Caco-2 (cell line): ENCODE results near the gene PRDM11. TPM values are rescaled to one million over a fixed set of nuclear protein-coding genes. Genes with fewer than 3 reads are reported as not detected.

ENCODE experiments used
- BruUV-seq: library from RNA; stranded (reverse); fragments of 400-500 nt; replicated peaks from 2 replicates; lab custom pipeline; 2021; lab: Mats Ljungman, UMichigan
- CTCF ChIA-PET: fragments of 300-600 bp; sonication (Branson Sonifier 250); formaldehyde crosslinking; loops from one replicate; lab custom pipeline; 2022; ENCODE audit warnings: antibody characterized with exemption; lab: Charles Lee
- POLR2A ChIA-PET: fragments of 300-600 bp; sonication (Branson Sonifier 250); formaldehyde crosslinking; loops from one replicate; lab custom pipeline; 2022; ENCODE audit warnings: antibody characterized with exemption; lab: Charles Lee
- DNase-seq, 2 experiments: peaks; one replicate each; pipeline versions ENCODE4 v3.0.0 to v3.0.0-alpha.2; 2020 to 2022
- H3K27me3 ChIP-seq: replicated peaks from 2 replicates; pipeline ENCODE4 v1.6.0; 2011; ENCODE audit warnings: low read length; ENCODE audit not compliant: control insufficient read depth, insufficient read depth
- H3K36me3 ChIP-seq: 2 replicates; pipeline ENCODE4 v1.5.1; 2011; ENCODE audit warnings: low read length; ENCODE audit not compliant: control insufficient read depth, insufficient read depth
- H3K4me1 ChIP-seq: fragments of 250-450 bp; sonication (Bioruptor Pico); 2 replicates; pipeline ENCODE4 v1.5.1; 2020; ENCODE audit warnings: mild to moderate bottlenecking
- H3K4me3 ChIP-seq: 2 replicates; pipeline ENCODE4 v1.5.1; 2011; ENCODE audit warnings: low read depth, mild to moderate bottlenecking, control low read depth, low read length
- H3K9me3 ChIP-seq: fragments of 250-450 bp; sonication (Bioruptor Pico); 2 replicates; pipeline ENCODE4 v1.5.1; 2020; ENCODE audit warnings: mild to moderate bottlenecking, moderate library complexity
- H3K27ac Mint-ChIP-seq: one replicate; pipeline ENCODE4 v1.8.0; 2022; ENCODE audit warnings: mixed read lengths; ENCODE audit not compliant: unreplicated experiment
- H3K27me3 Mint-ChIP-seq: one replicate; pipeline ENCODE4 v1.8.0; 2022; ENCODE audit warnings: mixed read lengths; ENCODE audit not compliant: insufficient read depth, unreplicated experiment
- H3K36me3 Mint-ChIP-seq: one replicate; pipeline ENCODE4 v1.8.0; 2022; ENCODE audit warnings: mild to moderate bottlenecking, mixed read lengths; ENCODE audit not compliant: insufficient read depth, unreplicated experiment
- H3K4me1 Mint-ChIP-seq: one replicate; pipeline ENCODE4 v1.8.0; 2022; ENCODE audit warnings: low read depth, mixed read lengths; ENCODE audit not compliant: unreplicated experiment
- H3K4me3 Mint-ChIP-seq: one replicate; pipeline ENCODE4 v1.8.0; 2022; ENCODE audit warnings: mild to moderate bottlenecking, moderate library complexity, mixed read lengths; ENCODE audit not compliant: unreplicated experiment
- H3K9me3 Mint-ChIP-seq: one replicate; pipeline ENCODE4 v1.8.0; 2022; ENCODE audit warnings: mixed read lengths; ENCODE audit not compliant: unreplicated experiment
- intact Hi-C: fragments of 100-400 bp; cut with micrococcal nuclease; formaldehyde crosslinking; loops from one replicate; pipeline ENCODE4 v1.10.0; 2022; ENCODE audit not compliant: unreplicated experiment
- total RNA-seq: library from RNA; stranded (reverse); gene quantifications from 2 replicates; pipeline ENCODE4 v1.2.3, GENCODE V29; 2022
- TF ChIP-seq, protein P1 (sequence below), 2 experiments: fragments of 200-600 bp in 1 of 2; IDR thresholded peaks; 1 replicate in 1 of 2; 2 replicates in 1 of 2; pipeline versions ENCODE4 v1.5.1 to v1.8.0; 2011 to 2022; ENCODE audit warnings: antibody characterized with exemption in 1 of 2, control low read depth in 1 of 2, inconsistent platforms in 1 of 2, low read depth in 1 of 2, low read length in 1 of 2, mild to moderate bottlenecking in 1 of 2, moderate library complexity in 1 of 2; ENCODE audit not compliant: insufficient read depth in 1 of 2, severe bottlenecking in 1 of 2, unreplicated experiment in 1 of 2

Gene PRDM11
- total RNA-seq, 1 experiment from 2014 or later, result 11.8 TPM

DNA sequence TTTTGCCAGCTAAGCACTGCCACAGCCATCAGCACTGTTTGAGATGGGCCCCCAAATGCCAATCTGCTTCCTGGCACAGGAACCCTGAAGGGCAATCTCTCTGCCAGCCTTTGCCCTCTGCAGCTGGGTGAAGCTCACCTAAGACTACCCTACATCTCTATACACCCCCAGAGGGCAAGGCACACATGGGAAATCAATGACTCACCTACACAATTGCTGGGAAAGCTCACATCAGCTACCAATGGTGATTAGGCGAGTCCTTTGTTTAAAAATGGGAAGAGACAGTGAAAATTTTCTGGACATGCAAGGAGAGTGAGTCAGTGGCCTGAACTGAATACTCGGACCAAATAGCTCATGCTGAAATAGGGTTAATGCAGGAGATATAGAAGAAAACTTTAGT, 12.6 kb upstream of the PRDM11 start:
- intact Hi-C loops, result no loop called here
- Mint-ChIP-seq H3K9me3 (peaks cover 10% of the 10 kb centered on the region), H3K36me3 (no peaks in the 10 kb centered on the region), H3K27me3 (peaks cover 36% of the 10 kb centered on the region), H3K4me3 (no peak overlapping the region), H3K4me1 (no peaks in the 10 kb centered on the region), H3K27ac (no peak overlapping the region)
- Histone ChIP-seq H3K36me3 (no peaks in the 10 kb centered on the region), H3K4me3 (no peak overlapping the region), H3K4me1 (no peaks in the 10 kb centered on the region), H3K27me3 (no peaks in the 10 kb centered on the region; the same call in 1 of the 2 replicates), H3K9me3 (peaks cover 9% of the 10 kb centered on the region)
- DNase-seq, result no peak
- CTCF ChIA-PET, result no interaction called here
- TF ChIP-seq, protein P1, sequence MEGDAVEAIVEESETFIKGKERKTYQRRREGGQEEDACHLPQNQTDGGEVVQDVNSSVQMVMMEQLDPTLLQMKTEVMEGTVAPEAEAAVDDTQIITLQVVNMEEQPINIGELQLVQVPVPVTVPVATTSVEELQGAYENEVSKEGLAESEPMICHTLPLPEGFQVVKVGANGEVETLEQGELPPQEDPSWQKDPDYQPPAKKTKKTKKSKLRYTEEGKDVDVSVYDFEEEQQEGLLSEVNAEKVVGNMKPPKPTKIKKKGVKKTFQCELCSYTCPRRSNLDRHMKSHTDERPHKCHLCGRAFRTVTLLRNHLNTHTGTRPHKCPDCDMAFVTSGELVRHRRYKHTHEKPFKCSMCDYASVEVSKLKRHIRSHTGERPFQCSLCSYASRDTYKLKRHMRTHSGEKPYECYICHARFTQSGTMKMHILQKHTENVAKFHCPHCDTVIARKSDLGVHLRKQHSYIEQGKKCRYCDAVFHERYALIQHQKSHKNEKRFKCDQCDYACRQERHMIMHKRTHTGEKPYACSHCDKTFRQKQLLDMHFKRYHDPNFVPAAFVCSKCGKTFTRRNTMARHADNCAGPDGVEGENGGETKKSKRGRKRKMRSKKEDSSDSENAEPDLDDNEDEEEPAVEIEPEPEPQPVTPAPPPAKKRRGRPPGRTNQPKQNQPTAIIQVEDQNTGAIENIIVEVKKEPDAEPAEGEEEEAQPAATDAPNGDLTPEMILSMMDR (IDR thresholded peaks at IDR 0.05; ENCODE audit: insufficient read depth in 1 of 2, low read depth in 1 of 2, low read length in 1 of 2, severe bottlenecking in 1 of 2, unreplicated experiment in 1 of 2), result no peak
- POLR2A ChIA-PET, result interaction anchor here (0.6 kb wide), 1 partner anchor 55 kb away, joined by 8 read pairs; no protein-coding TSS in a partner anchor
- no TSS peak for BruUV-seq

DNA sequence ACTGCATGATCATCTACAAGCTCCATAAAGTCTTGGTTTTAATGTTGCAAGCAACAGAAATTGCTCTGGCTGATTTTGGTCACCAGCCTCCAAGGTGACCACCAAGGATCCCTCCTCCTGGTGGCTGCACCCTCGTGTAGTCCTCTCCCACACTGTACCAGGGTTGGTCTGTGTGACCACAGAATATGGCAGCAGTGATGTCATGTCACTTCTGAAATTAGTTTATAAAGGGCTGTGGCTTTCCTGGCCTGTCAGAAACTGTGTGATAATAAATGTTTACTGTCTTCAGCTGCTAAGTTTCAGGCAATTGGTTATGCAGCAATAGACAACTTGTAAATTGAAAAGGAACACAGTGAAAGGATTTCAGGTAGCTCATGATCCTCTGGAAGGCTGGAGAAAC, 5.3 kb upstream of the PRDM11 start:
- H3K27me3 ChIP-seq, result peaks cover 1% of the 10 kb centered on the region; the same call in 1 of the 2 replicates
- no TSS peak for BruUV-seq
- POLR2A ChIA-PET, result no interaction called here

GRCh38 chr11:45141631-45142030, 4.8 kb upstream of the PRDM11 start:
- POLR2A ChIA-PET, result no interaction called here

More for the DNA sequence above, 5.3 kb upstream of the PRDM11 start:
- DNase-seq, result no peak
- CTCF ChIA-PET, result no interaction called here
- TF ChIP-seq, protein P1 (IDR thresholded peaks at IDR 0.05; ENCODE audit: insufficient read depth in 1 of 2, low read depth in 1 of 2, low read length in 1 of 2, severe bottlenecking in 1 of 2, unreplicated experiment in 1 of 2), result no peak
- H3K36me3 Mint-ChIP-seq, result peaks cover 4% of the 10 kb centered on the region
- no peaks in the 10 kb centered on the region for H3K9me3 ChIP-seq
- H3K4me1 Mint-ChIP-seq, result no peaks in the 10 kb centered on the region
- intact Hi-C loops, result no loop called here
- no peaks in the 10 kb centered on the region for H3K36me3 ChIP-seq
- H3K27me3 Mint-ChIP-seq, result peaks cover 14% of the 10 kb centered on the region
- no peak overlapping the region for H3K4me3 ChIP-seq
- no peaks in the 10 kb centered on the region for H3K9me3 Mint-ChIP-seq
- no peak overlapping the region for H3K27ac Mint-ChIP-seq
- H3K4me3 Mint-ChIP-seq, result no peak overlapping the region
- H3K4me1 ChIP-seq, result no peaks in the 10 kb centered on the region

More at GRCh38 chr11:45141631-45142030, 4.8 kb upstream of the PRDM11 start:
- H3K9me3 Mint-ChIP-seq, result no peaks in the 10 kb centered on the region
- Histone ChIP-seq H3K36me3 (no peaks in the 10 kb centered on the region), H3K9me3 (no peaks in the 10 kb centered on the region), H3K4me1 (no peaks in the 10 kb centered on the region), H3K4me3 (no peak overlapping the region), H3K27me3 (peaks cover 1% of the 10 kb centered on the region; the same call in 1 of the 2 replicates)
- no peaks in the 10 kb centered on the region for H3K4me1 Mint-ChIP-seq
- CTCF ChIA-PET, result no interaction called here
- DNase-seq, result no peak
- intact Hi-C loops, result no loop called here
- peaks cover 9% of the 10 kb centered on the region for H3K36me3 Mint-ChIP-seq
- no peak overlapping the region for H3K27ac Mint-ChIP-seq
- peaks cover 12% of the 10 kb centered on the region for H3K27me3 Mint-ChIP-seq
- TF ChIP-seq, protein P1 (IDR thresholded peaks at IDR 0.05; ENCODE audit: insufficient read depth in 1 of 2, low read depth in 1 of 2, low read length in 1 of 2, severe bottlenecking in 1 of 2, unreplicated experiment in 1 of 2), result no peak
- no TSS peak for BruUV-seq
- H3K4me3 Mint-ChIP-seq, result no peak overlapping the region
